Measurements from ENCODE around the gene KCNQ4.

The KCNQ4 gene

DNA sequence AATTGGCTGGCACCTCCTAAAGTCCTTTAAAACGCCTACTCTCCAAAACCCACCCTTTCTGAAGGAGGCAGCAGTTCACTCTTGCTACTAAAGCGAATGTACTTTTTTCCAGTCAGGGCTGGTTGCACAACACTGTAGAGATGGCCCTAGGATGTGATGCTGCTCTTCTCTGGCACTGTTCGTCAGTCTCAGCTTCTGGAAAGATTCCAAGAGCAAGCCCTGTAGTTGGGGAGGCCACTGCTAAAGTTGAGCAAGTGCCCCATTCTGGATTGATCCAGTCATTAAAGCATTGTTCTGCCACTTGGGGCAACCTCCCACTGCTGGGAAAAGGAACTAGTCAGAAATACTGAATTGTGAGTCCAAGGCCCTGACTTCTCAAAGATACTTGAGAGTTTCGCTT, 28.5 kb upstream of the KCNQ4 start:
- no peak for DNase-seq (ENCODE audit: low read depth)

DNA sequence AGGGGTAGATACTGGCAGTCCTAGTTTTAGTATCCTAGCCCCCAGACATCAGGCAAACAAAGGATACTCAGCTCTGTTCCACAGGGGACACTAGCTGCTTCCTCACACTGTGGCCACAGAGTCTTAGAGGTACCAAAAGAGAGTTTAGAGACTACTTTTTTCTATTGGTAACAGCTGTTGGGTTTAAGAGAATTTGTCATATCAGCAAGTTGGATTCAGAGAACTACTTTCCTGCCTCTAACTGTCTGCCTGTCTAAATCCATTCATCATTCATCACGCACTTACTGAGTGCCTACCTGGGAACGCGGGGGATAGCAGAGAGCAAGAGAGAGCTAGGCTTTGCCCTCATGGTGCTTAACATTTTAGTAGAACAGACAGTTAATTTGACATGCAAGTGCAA, 27.1 kb upstream of the KCNQ4 start:
- DNase-seq (ENCODE audit: low read depth) = no peak

DNA sequence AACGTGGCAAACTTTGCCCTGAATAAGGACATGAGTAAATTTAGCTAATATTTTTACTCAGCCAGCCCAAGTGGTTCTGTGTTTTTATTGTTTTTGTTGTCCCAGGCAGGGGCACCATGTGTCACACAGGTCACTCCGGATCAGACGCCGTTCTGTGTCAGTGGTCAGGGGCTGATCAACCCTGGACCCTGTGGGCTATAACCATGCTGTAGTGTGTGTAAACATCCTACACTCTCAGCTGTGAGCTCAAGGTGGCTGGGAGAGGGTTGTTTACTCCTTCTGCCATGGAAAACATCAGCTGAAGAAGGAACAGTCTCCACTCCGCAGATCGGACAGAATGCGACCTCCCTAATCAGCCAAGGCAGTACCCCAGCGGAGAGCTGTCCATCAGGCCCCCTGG, 26.5 kb upstream of the KCNQ4 start:
- no peak for DNase-seq (ENCODE audit: low read depth)

DNA sequence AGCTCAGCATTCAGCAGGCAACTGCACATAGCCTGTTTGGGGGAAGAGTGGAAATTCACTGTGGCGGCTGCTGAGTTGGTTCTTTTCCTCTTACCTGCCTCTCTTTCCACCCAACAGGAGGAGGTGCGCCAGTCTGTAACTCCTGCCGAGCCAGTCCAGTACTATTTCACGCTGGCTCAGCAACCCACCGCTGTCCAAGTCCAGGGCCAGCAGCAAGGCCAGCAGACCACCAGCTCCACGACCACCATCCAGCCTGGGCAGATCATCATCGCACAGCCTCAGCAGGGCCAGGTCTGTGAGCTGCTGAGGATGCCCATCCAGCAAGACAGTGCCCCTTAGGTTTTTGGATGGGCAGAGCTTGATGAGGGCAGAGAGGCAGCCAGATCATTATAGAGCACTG, 25.6 kb upstream of the KCNQ4 start:
- no peak for DNase-seq (ENCODE audit: low read depth)

DNA sequence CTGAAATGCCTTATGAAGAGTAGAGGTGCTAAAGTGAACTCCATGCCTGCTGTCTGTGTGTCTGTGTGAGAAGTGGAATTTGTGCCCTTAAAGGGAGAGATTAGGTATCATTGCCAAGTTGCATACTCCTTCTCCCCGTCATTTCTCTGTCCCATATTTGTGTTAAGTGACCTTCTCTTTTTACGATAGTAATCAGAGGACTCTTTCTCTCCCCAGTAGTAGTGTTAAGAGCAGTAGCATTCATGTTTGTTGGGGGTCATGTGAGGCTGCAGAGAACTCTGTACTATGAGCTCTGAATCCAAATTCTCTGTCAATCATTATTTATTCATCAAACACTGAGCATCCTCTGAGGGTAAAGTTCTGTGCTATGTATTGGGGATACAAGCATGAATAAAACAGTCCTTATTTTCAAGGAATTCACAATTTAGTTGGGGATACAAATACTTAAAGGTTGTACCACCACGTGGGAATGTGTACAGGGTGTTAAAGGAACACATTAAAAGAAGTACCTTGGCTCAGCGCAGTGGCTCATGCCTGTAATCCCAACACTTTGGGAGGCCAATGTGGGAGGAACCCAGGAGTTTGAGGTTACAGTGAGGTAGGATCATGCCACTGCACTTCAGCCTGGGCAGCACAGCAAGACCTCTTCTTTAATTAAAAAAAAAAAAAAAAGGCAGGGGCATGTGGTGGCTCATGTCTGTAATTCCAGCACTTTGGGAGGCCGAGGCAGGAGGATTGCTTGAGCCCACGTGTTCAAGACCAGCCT, 24.8 kb upstream of the KCNQ4 start:
- no peak for DNase-seq (ENCODE audit: low read depth)

DNA sequence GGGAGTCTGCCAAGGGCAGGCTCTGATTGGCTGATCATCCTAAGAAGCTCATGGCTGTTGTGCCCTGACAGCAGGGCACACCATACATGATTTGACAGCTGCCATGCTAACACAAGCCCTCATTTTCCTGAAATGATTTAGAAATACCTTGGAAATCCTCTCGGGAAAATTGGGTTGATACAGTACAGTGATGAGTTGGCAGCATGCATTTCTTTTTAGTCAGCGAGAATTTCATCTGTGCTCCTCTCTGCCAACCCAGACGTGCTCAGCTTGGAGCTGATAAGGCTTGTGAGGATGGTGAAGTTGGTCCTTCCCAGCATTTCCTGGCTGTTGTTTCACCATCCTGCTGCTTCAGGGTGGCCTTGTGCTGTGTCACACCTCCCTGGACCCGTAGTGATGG, 22.6 kb upstream of the KCNQ4 start:
- DNase-seq (ENCODE audit: low read depth) = no peak

DNA sequence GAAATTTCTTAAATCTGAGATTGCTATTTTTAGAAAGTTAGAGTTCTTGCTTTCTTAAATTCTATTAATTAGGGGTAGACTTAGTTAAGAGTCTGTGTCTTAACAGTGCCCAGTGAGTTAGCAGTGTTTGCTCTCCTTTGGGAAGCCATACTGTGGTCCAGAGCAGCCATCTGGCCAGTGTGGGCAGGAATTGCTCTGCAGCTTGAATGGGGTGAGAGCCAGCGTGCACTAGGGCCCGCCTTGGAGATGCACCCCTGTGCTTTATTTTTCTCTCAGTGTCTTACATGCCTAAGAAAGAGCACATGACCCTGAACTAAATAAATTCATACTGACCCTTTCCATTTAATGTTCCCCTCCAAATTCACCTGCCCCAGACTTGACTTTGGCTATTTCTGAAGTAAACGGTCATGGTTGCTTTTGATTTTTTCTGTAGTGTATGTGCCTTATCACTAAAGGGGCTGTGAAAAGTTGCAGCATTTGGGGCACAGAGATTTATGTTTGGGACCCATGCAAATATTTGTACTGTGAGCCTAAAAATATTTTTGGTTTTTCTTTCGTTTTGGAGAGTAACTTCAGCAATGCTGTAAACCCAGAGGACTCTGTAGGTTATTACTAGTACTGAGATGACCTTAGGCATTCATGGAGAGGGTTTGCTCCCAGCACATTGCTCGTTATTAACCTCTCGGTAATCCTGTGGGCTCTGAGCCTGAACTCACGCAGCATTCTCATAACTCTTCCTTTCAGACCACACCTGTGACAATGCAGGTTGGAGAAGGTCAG, 21.3 kb upstream of the KCNQ4 start:
- DNase-seq (ENCODE audit: low read depth) = no peak

DNA sequence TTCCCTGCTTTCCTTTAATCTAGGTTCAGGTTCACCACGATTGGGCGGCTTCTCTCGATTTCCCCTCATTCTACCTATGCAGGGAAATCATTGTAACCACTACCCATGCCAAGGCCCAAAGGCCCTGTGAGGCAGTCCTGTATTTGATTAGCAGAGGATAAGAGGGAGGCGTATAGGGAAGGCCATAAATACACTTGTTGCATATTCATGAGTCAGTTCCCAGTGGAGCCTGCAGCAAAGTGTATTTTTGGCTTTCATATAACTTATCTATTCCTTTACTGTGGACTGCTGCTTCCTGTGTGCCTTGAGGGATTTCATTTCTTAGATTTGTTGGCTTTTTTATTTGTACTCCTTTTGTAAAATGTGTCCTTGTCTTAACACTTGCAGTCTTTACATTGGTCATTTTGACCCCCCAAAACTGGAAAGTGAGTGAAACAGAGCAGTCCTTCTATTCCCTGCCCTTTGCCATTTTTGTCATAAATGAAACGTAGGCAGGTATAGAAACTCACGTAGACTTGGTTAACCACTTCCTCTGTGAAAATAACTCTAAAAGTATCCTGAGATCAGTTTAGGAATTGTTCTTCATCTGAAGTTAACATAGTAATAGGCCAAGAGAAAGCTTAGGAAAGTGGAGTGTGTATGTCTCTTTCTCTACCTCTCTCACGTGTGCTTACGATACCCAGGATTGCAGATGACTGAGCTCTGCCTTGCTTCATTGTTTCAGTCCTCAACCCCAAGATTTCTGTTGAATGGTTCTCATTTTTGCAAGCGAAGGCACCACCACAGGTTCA, 19.6 kb upstream of the KCNQ4 start:
- DNase-seq (ENCODE audit: low read depth) = no peak

DNA sequence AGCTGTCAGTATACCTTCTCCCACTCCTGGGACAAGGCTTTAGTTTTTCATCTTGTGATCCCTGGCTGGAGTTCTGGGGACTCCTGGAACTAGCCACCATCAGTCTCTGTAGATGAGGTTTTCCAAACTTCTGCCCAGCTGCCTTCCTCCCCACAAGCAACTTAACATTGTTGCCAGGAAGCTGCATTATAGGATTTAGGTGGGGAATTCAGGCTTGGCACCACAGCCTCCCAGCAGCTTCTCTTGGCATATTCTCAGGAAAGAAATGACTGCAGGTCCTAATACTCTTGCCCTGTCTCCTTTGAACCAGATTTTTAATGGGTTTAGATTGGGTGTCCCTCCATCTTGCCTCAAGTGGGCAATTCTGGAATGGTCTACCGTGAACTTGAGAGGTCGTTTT, 18.6 kb upstream of the KCNQ4 start:
- DNase-seq (ENCODE audit: low read depth) = no peak

DNA sequence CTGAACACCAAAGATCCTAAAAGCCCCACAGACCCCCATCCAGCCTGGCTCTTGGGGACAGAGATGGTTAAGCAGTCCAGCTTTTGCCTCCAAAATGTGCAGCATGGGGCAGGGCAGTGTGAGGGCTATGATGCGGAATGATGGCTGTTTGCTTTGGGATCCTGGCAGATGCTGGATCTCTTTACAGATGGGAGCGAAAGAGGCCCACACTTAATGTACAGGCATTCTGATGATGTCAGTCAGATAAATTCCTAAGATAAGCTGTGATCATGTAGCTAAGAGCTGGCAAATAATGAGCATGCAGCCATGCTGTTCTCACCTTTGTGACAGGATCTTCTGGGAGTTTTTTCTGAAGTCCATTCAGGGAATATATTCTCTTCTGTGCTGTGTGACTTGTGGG, 17.6 kb upstream of the KCNQ4 start:
- DNase-seq (ENCODE audit: low read depth) = no peak

DNA sequence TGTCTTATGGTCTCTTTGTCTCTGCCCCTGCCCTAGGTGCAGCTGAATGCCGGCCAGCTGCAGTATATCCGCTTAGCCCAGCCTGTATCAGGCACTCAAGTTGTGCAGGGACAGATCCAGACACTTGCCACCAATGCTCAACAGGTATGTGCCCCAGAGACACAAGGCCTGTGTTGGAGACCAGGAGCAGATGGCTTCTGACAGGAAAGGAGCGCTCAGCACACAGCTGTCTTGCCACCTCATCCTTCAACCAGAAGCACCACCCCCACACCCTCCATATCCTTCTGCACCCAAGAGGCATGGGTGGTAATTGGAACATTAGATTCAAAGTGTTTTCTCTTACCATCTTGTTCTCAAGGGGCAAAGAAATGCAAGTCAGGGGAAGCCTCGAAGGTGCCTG, 17.0 kb upstream of the KCNQ4 start:
- DNase-seq (ENCODE audit: low read depth) = no peak

DNA sequence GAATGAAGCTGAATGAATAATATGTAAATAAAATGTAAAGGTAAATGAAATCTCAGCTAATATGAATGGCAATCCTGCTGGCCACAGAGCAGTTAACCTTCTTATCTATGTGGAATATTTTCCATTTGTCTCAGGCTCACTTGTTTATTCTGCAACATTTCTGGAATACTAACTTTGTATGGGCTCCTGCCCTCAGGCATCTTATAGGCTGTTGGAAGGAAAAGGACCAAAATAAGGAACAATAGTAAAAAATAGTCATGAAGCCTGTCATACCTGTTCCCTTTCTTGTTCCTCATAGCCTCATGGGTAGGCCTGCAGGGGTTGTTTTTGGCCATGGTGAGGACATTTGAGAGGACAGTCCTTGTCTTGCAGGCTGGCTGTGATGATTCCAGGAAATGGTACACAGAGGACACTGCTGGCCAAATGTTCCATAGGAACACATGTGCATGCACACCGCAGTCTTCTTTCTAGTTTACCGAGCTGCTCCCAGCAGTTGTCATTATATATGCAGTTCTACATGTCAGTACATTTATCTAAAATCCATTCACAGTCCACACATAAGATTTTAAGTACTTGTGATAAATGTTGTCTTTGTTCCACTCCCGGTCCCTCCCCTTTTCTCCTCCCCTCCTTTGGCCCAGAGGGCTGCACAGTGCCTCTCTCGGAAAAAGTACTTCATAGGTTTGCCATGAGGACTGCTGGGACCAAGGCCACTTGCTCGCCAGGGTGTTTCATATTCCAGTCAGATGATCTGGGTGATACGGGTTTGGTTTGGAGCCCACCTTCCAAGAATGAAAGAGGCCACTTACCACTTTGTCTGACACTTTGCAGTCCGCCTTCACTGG, 15.2 kb upstream of the KCNQ4 start:
- DNase-seq (ENCODE audit: low read depth) = no peak

DNA sequence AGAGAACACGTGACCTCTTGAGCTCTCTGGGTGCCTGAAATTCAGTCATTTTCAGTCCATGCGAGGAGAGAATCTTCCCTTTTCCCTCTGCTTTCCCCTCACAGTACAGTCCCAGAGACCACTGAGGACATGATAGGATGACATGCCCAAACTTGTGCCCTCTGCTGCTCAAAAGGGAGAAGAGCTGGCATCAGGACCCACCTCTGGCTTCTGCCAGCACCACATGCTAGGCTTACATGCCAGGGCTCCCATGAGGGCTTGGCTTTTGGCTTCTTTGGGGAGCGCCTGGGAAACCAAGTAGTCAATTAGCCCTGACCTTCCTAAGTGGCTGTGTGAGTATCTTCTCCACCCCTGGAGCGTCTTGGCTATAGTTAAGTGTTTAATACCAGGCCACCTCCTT, 13.8 kb upstream of the KCNQ4 start:
- DNase-seq (ENCODE audit: low read depth) = no peak

DNA sequence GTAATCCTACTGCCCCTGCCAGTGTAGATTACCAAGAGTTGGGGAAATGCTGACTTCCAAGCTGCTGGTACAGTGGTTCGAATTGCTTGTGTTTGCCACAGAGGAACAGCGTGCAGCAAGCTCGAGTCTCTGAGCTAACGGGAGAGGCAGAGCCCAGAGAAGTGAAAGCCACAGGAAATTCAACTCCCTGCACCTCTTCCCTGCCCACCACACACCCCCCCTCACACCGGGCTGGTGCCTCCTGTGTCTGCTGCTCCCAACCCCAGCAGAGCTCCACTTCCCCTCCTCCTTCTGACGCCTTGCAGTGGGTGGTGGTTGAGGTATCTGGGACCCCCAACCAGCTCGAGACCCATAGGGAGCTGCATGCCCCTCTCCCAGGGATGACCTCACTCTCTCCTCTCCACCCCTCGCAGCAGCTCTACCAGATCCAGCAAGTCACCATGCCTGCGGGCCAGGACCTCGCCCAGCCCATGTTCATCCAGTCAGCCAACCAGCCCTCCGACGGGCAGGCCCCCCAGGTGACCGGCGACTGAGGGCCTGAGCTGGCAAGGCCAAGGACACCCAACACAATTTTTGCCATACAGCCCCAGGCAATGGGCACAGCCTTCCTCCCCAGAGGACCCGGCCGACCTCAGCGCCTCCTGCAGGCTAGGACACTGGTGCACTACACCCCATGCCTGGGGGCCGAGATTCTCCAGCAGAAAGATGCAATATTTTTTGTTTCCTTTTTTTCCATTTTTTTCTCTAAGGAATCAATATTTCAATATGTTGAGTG, 13.1 kb upstream of the KCNQ4 start:
- DNase-seq (ENCODE audit: low read depth) = no peak

DNA sequence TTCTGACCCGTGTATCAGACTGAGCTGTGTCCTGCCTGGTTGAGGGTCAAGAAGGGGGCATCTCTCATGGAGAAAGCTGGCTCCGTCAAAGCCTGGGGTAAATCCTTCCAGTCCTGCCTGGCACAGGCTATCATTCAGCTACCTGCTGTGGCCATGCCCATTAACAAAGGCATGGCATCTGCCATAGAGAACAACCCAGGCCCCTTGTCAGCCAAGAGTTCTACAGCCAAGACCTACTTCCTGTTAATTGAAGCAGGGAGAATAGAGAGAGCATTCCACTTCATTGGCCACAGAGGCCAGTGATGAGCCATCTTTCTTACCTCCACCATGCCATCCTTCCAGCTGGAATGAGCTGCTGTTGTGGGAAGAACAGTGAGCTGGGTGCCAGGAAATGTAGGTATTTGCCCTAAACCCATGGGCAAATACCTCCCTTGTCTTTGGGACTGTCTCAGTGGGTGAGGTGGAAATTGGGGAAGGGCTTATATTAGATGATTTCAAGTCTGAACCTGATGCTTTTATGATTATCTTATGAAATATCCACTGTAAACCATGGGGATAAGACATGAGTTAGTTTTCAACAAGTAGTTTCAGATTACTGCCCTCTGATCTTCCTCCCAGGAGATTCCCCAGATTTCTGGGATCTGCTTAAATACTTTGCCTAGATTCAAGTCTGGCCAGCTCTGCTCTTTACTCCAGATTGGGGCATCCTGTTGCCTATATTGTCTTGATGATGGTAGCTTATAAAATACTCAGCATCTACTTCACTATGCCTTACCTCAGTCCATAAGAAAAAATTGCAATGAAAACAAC, 11.2 kb upstream of the KCNQ4 start:
- no peak for DNase-seq (ENCODE audit: low read depth)

DNA sequence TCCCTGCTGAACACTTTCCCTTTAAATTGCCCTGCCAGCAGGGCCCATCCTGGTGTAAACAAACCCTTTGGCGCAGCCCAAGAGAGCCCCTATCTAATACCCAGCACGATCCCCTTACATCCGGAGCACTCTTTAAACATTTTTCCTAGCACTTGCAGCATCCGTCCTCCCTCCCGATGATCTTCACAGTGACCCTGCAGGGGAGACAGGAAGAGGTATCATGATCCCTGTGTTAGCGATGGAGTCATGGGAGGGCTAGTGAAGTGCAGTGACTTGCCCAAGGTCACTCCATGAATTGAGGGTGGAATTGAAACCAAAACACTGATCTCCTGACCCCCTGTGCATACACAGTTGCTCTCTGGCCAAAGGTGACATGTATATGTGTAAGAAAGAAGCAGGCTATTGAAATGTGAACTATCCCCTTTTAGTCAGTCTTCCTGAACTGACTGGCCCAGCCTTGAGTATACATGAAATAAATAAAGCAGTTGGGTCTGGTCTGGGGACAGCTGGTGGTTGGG, 9.8 kb upstream of the KCNQ4 start:
- DNase-seq (ENCODE audit: low read depth) = no peak

DNA sequence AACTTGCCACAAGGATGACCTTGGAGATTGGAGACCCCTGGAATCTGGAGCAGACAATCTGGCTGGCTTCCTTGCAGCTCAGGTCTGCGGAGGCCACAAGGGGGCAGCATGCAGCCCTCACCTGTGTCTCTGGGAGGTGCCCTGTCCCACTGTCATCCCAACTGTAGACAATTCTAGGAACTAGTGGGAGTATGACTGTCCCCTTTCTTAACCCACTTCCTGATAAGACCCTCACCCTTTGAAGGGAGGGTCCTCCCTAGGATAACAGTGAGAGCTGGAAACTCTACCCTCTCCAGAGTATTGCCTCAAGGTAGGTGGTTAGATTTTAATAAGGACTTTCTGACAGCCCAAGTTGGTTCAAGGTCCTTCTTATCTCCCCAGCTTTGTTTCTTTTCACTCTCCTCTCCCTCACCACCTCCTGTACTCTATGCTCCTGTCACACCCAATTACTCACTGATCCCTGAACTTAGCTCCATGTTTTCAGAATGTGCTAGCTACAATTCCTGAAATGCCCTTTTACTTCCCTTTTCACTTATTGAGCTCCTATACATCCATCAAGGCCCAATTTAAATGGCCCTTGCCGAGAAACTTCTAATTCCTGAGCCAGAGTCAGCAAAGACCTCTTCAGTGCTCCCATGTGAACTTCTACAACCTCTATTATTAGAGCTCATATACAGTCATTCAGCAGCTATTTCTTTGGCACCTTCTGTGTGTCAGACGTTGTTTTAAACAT, 9.2 kb upstream of the KCNQ4 start:
- peak; percentile 55 for DNase-seq (ENCODE audit: low read depth)

DNA sequence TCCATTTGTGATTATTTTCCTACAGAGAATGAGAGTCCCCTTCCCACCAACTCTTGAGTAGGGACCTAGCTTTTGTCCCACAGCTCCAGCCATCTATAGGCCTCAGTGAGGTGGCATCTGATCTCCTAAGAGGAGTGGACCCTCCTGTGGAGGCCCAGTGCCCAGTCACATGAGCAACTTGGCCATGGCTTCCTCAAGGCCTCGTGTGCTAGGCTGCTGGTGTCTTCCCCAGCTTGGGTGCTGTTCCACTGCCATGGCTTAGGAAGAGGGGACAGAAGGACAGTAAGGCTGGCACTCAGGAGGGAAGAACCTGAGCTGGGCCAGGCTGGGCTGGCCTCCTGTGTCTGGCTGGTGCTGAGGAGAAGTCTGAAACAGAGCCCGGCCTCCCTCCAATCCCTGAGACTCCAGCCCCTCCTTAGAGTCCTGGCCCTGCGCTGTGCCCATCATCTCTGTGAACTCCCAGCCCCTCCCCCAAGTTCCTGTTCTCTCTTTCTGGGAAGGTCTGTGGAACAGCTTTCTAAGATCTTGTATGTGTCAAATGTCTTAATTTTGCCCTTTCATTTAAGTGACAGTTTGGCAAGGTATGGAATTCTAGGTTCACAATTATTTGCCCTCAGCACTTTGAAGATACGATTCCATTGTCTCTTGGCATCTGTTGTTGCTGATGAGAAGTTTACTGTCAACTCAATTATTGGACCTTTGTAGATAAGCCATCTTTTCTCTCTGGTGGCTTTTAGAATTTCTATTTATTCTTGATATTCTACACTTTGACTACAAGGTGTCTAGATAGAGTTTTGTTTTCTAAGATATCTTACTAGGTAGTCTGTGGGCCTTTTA, 7.1 kb upstream of the KCNQ4 start:
- no peak for DNase-seq (ENCODE audit: low read depth)
